Endodermal cell (in vitro differentiated cells): ENCODE results near the gene SLC25A41. TPM values are rescaled to one million over a fixed set of nuclear protein-coding genes. Genes with fewer than 3 reads are reported as not detected.

Source experiments
- DNase-seq: peaks from one replicate; pipeline ENCODE4 v3.0.0-alpha.2; 2017
- H3K27ac ChIP-seq: 2 replicates; pipeline ENCODE4 v1.5.1; 2013; ENCODE audit warnings: mild to moderate bottlenecking, low read depth, low read length, moderate library complexity
- H3K27me3 ChIP-seq: 2 replicates; pipeline ENCODE4 v1.6.1; 2013; ENCODE audit warnings: mild to moderate bottlenecking, low read length, moderate library complexity; ENCODE audit not compliant: insufficient read depth, control insufficient read depth, poor library complexity, severe bottlenecking
- H3K36me3 ChIP-seq: 2 replicates; pipeline ENCODE4 v1.7.0; 2013; ENCODE audit warnings: mild to moderate bottlenecking, low read length, moderate library complexity; ENCODE audit not compliant: control insufficient read depth, insufficient read depth
- H3K4me1 ChIP-seq: one replicate; pipeline ENCODE4 v1.7.0; 2013; ENCODE audit warnings: low read length; ENCODE audit not compliant: control insufficient read depth, insufficient read depth
- H3K4me3 ChIP-seq: 2 replicates; pipeline ENCODE4 v1.5.1; 2013; ENCODE audit warnings: mild to moderate bottlenecking, low read length, moderate library complexity
- H3K9ac ChIP-seq: 2 replicates; pipeline ENCODE4 v1.6.1; 2013; ENCODE audit warnings: mild to moderate bottlenecking, low read length, moderate library complexity; ENCODE audit not compliant: poor library complexity, severe bottlenecking; ENCODE audit errors: extremely low read depth
- H3K9me3 ChIP-seq: 2 replicates; pipeline ENCODE4 v1.6.1; 2013; ENCODE audit warnings: mild to moderate bottlenecking, low read length, moderate library complexity; ENCODE audit not compliant: control insufficient read depth
- H3K27ac Mint-ChIP-seq: 2 replicates; pipeline ENCODE4 v1.8.0; 2020; ENCODE audit warnings: mixed read lengths
- H3K27me3 Mint-ChIP-seq: 2 replicates; pipeline ENCODE4 v1.8.0; 2021; ENCODE audit warnings: mild to moderate bottlenecking, mixed read lengths; ENCODE audit not compliant: insufficient read depth
- H3K36me3 Mint-ChIP-seq: 2 replicates; pipeline ENCODE4 v1.8.0; 2020; ENCODE audit warnings: low read depth, mixed read lengths
- H3K4me1 Mint-ChIP-seq: 2 replicates; pipeline ENCODE4 v1.8.0; 2020; ENCODE audit warnings: mixed read lengths
- H3K4me3 Mint-ChIP-seq: 2 replicates; pipeline ENCODE4 v1.8.0; 2020; ENCODE audit warnings: mild to moderate bottlenecking, moderate library complexity, mixed read lengths
- H3K9me3 Mint-ChIP-seq: 2 replicates; pipeline ENCODE4 v1.8.0; 2020; ENCODE audit warnings: mild to moderate bottlenecking, mixed read lengths
- CTCF ChIP-seq: fragments of 200-600 bp; sonication (generic); conservative IDR thresholded peaks from 2 replicates; pipeline ENCODE4 v1.5.0; 2021; ENCODE audit warnings: antibody characterized with exemption, mild to moderate bottlenecking
- WGBS, 2 experiments: methylation state at CpG; one replicate each; pipeline versions ENCODE4 v1.1.5 to v1.1.7; 2013; ENCODE audit warnings: missing lambda C conversion rate in 2 of 2, mixed read lengths in 1 of 2; ENCODE audit not compliant: insufficient coverage in 1 of 2, insufficient read length in 1 of 2; 5-methylcytosine and 5-hydroxymethylcytosine counted together
- total RNA-seq, 2 donors: library from RNA; stranded (reverse); fragmentation: NEBNext Ultra II Directional in 1 of 2; extraction: Animal tissue kit (Norgen Biotek cat#: 25700) in 1 of 2; gene quantifications; 2 replicates in 1 of 2; 3 replicates in 1 of 2; pipeline ENCODE4 v1.2.1, GENCODE V29; 2021

Gene SLC25A41
- total RNA-seq, 2 donors from 2014 or later: 0.46 TPM; not detected in 1

- TF ChIP-seq CTCF: no peak
- no peak for DNase-seq
- Mint-ChIP-seq H3K27me3 (no peaks in the 10 kb centered on the region), H3K27ac (no peak overlapping the region), H3K4me1 (no peaks in the 10 kb centered on the region), H3K36me3 (peaks cover 57% of the 10 kb centered on the region), H3K9me3 (peaks cover 28% of the 10 kb centered on the region), H3K4me3 (no peak overlapping the region)
- Histone ChIP-seq H3K27ac (no peak overlapping the region), H3K27me3 (no peaks in the 10 kb centered on the region), H3K9me3 (peaks cover 31% of the 10 kb centered on the region), H3K36me3 (peaks cover 43% of the 10 kb centered on the region), H3K9ac (no peak overlapping the region), H3K4me1 (no peaks in the 10 kb centered on the region), H3K4me3 (no peak overlapping the region)
- WGBS, 2 experiments: 91 to 95% methylated on average over 6 to 7 of the region's 7 CpGs
Observed at GRCh38 chr19:6451583-6452222, 18.1 kb upstream of the SLC25A41 start.

- Mint-ChIP-seq H3K27me3 (no peaks in the 10 kb centered on the region), H3K9me3 (peaks cover 29% of the 10 kb centered on the region), H3K36me3 (peaks cover 59% of the 10 kb centered on the region), H3K4me1 (no peaks in the 10 kb centered on the region), H3K27ac (no peak overlapping the region), H3K4me3 (no peak overlapping the region)
- Histone ChIP-seq H3K4me1 (no peaks in the 10 kb centered on the region), H3K36me3 (peaks cover 33% of the 10 kb centered on the region), H3K9me3 (peaks cover 25% of the 10 kb centered on the region), H3K9ac (no peak overlapping the region), H3K27me3 (no peaks in the 10 kb centered on the region), H3K4me3 (no peak overlapping the region), H3K27ac (no peak overlapping the region)
- no peak for DNase-seq
- WGBS, 2 experiments: 88 to 94% methylated on average over 5 of the region's 5 CpGs
- TF ChIP-seq CTCF: no peak
Observed at GRCh38 chr19:6450166-6450565, 16.6 kb upstream of the SLC25A41 start.

GRCh38 chr19:6448045-6448444 is 14.5 kb upstream of the SLC25A41 start:
- Histone ChIP-seq H3K9ac (no peak overlapping the region), H3K36me3 (peaks cover 12% of the 10 kb centered on the region), H3K9me3 (peaks cover 4% of the 10 kb centered on the region), H3K4me3 (no peak overlapping the region), H3K4me1 (no peaks in the 10 kb centered on the region), H3K27me3 (no peaks in the 10 kb centered on the region), H3K27ac (no peak overlapping the region)
- DNase-seq: no peak
- peaks cover 8% of the 10 kb centered on the region for H3K9me3 Mint-ChIP-seq
- no peak overlapping the region for H3K27ac Mint-ChIP-seq
- no peaks in the 10 kb centered on the region for H3K4me1 Mint-ChIP-seq
- peaks cover 44% of the 10 kb centered on the region for H3K36me3 Mint-ChIP-seq
- no peak for TF ChIP-seq CTCF
- H3K27me3 Mint-ChIP-seq: no peaks in the 10 kb centered on the region
- WGBS, 2 experiments: 86 to 96% methylated on average over 2 to 3 of the region's 3 CpGs
- H3K4me3 Mint-ChIP-seq: no peak overlapping the region
